Breast epithelium (tissue), 4 donors: ENCODE data around the gene SLC50A1. TPM values are rescaled to one million over a fixed set of nuclear protein-coding genes. Genes with fewer than 3 reads are reported as not detected.

Source experiments
- DNase-seq, 2 donors: peaks; one replicate each; pipeline ENCODE4 v3.0.0-alpha.2; 2019; ENCODE audit warnings: low spot score in 2 of 2
- H3K27ac ChIP-seq, 2 donors: fragments of 200-600 bp; sonication (generic) in 1 of 2; one replicate each; pipeline ENCODE4 v1.5.1; 2016 to 2019; ENCODE audit warnings: mild to moderate bottlenecking in 1 of 2
- H3K27me3 ChIP-seq, 2 donors: fragments of 200-600 bp; sonication (generic) in 1 of 2; one replicate each; pipeline versions ENCODE4 v1.5.1 to v1.6.0; 2017 to 2019; ENCODE audit warnings: control low read depth in 1 of 2, mild to moderate bottlenecking in 1 of 2
- H3K36me3 ChIP-seq: fragments of 200-600 bp; one replicate; pipeline ENCODE4 v1.5.1; 2019
- H3K4me1 ChIP-seq, 2 donors: fragments of 200-600 bp; sonication (generic); one replicate each; pipeline ENCODE4 v1.5.1; 2016 to 2019; ENCODE audit warnings: control low read depth in 1 of 2
- H3K4me3 ChIP-seq, 3 donors: fragments of 200-600 bp; sonication (generic); 1 replicate in 2 of 3; 2 replicates in 1 of 3; pipeline ENCODE4 v1.5.1; 2016 to 2019; ENCODE audit warnings: mild to moderate bottlenecking in 3 of 3, moderate library complexity in 2 of 3
- H3K9me3 ChIP-seq, 2 donors: fragments of 200-600 bp; sonication (generic) in 1 of 2; one replicate each; pipeline ENCODE4 v1.5.1; 2016 to 2019; ENCODE audit warnings: control low read depth in 1 of 2
- CTCF ChIP-seq, 3 donors: fragments of 450-650 bp; IDR thresholded peaks; one replicate each; pipeline ENCODE4 v1.5.1; 2016 to 2017; ENCODE audit warnings: antibody characterized with exemption in 3 of 3, mild to moderate bottlenecking in 3 of 3, moderate library complexity in 3 of 3
- POLR2A ChIP-seq: fragments of 450-650 bp; IDR thresholded peaks from one replicate; pipeline ENCODE4 v1.6.1; 2016; ENCODE audit warnings: antibody characterized with exemption, mild to moderate bottlenecking, moderate library complexity
- POLR2AphosphoS5 ChIP-seq, 3 donors: sonication (generic); formaldehyde crosslinking; IDR thresholded peaks; one replicate each; pipeline ENCODE4 v1.6.1; 2017; ENCODE audit warnings: antibody characterized with exemption in 3 of 3
- intact Hi-C: fragments of 100-400 bp; cut with DNase I; formaldehyde crosslinking; loops from one replicate; pipeline ENCODE4 v1.15.1; 2023; ENCODE audit warnings: low total_unique reads
- total RNA-seq, 3 donors: library from RNA; depleted of rRNA; stranded (reverse); fragments of >200 nt; gene quantifications; one replicate each; pipeline ENCODE4 v1.1.0, GENCODE V29; 2016

The SLC50A1 gene
- total RNA-seq, 3 donors from 2014 or later, result 25.0 to 32.4 (median 28.5) TPM

- TF ChIP-seq POLR2A (no peak), CTCF (IDR thresholded peaks at IDR 0.05) (no peak), POLR2AphosphoS5 (IDR thresholded peaks at IDR 0.05) (peak in 2 of 3 donors; percentile 13 to 77)
- peaks cover 4 to 32% of the 10 kb centered on the region in 2 donors for H3K4me1 ChIP-seq
- no peaks in the 10 kb centered on the region for H3K36me3 ChIP-seq
- peak overlapping the region; percentile 54 to 76 (median 72) for H3K4me3 ChIP-seq
- DNase-seq, result peak; percentile 93 to 94
- no peaks in the 10 kb centered on the region for H3K27me3 ChIP-seq
- H3K27ac ChIP-seq, result peak overlapping the region; percentile 97
- no peaks in the 10 kb centered on the region for H3K9me3 ChIP-seq
- intact Hi-C loops, result no loop called here
These were observed 705 bp upstream of the SLC50A1 start for GRCh38 chr1:155134880-155135414.

- intact Hi-C loops, result no loop called here
- TF ChIP-seq POLR2A, result no peak
- no peak for DNase-seq
- peak overlapping the region; percentile 54 to 76 (median 72) for H3K4me3 ChIP-seq
- H3K36me3 ChIP-seq, result no peaks in the 10 kb centered on the region
- peaks cover 4 to 19% of the 10 kb centered on the region in 2 donors for H3K4me1 ChIP-seq
- peak overlapping the region; percentile 97 for H3K27ac ChIP-seq
- no peaks in the 10 kb centered on the region for H3K9me3 ChIP-seq
- no peaks in the 10 kb centered on the region for H3K27me3 ChIP-seq
These were observed 1.1 kb downstream of the SLC50A1 start for GRCh38 chr1:155136748-155137147.

- TF ChIP-seq POLR2A (no peak), CTCF (IDR thresholded peaks at IDR 0.05) (no peak), POLR2AphosphoS5 (IDR thresholded peaks at IDR 0.05) (no peak)
- Histone ChIP-seq H3K9me3 (no peaks in the 10 kb centered on the region), H3K27ac (peak overlapping the region; percentile 97), H3K4me1 (peaks cover 4 to 16% of the 10 kb centered on the region in 2 donors), H3K36me3 (no peaks in the 10 kb centered on the region), H3K27me3 (no peaks in the 10 kb centered on the region), H3K4me3 (peak overlapping the region in 2 of 3 donors; percentile 72 to 76)
- no peak for DNase-seq
- intact Hi-C loops, result no loop called here
These were observed 1.7 kb downstream of the SLC50A1 start for GRCh38 chr1:155137154-155137949.

- no peaks in the 10 kb centered on the region for H3K27me3 ChIP-seq
- DNase-seq, result peak; percentile 81 to 87
- TF ChIP-seq CTCF (IDR thresholded peaks at IDR 0.05) (no peak), POLR2A (peak; percentile 81), POLR2AphosphoS5 (IDR thresholded peaks at IDR 0.05) (peak; percentile 66 to 95 (median 89))
- H3K4me1 ChIP-seq, result peaks cover 0 to 4% of the 10 kb centered on the region in 2 donors
- no peaks in the 10 kb centered on the region for H3K36me3 ChIP-seq
- intact Hi-C loops, result no loop called here
- peak within 1 kb of the TSS; percentile 86 to 97 for H3K27ac ChIP-seq
- peak within 1 kb of the TSS; percentile 56 to 94 (median 69) for H3K4me3 ChIP-seq
- H3K9me3 ChIP-seq, result no peaks in the 10 kb centered on the region
These were observed 4.4 kb downstream of the SLC50A1 start, which contains the start of gene DPM3 for GRCh38 chr1:155139895-155140629. DPM3 (minus strand) TSS chr1:155140531; CDS start chr1:155140240, 291 bp downstream.

GRCh38 chr1:155140630-155140953 lies 4.9 kb downstream of the SLC50A1 start:
- H3K4me1 ChIP-seq, result peaks cover 0 to 4% of the 10 kb centered on the region in 2 donors
- H3K36me3 ChIP-seq, result no peaks in the 10 kb centered on the region
- peak overlapping the region; percentile 56 to 94 (median 69) for H3K4me3 ChIP-seq
- H3K27ac ChIP-seq, result peak overlapping the region; percentile 86 to 97
- peak in 1 of 3 donors; percentile 7 for TF ChIP-seq CTCF (IDR thresholded peaks at IDR 0.05)
- no peak for TF ChIP-seq POLR2AphosphoS5 (IDR thresholded peaks at IDR 0.05)
- TF ChIP-seq POLR2A, result no peak
- no peaks in the 10 kb centered on the region for H3K27me3 ChIP-seq
- H3K9me3 ChIP-seq, result no peaks in the 10 kb centered on the region
- intact Hi-C loops, result no loop called here
- DNase-seq, result no peak
